IPS-NIHi7 (cell line): ENCODE results near the gene HIVEP1.
"Not testable (repeated sequence)": the region's sequence is repeated elsewhere in the genome, so short reads cannot be mapped to it uniquely, and the experiment has no call there.

Experiments
- DNase-seq: peaks from one replicate; pipeline ENCODE4 v3.0.0; 2012; ENCODE audit warnings: mixed read lengths; ENCODE audit errors: extremely low spot score

The HIVEP1 gene

GRCh38 chr6:12116978-12117377, 104.9 kb downstream of the HIVEP1 start:
- no peak for DNase-seq

GRCh38 chr6:12118607-12119006, 106.5 kb downstream of the HIVEP1 start:
- DNase-seq: no peak

- DNase-seq: peak; percentile 32
Observed at GRCh38 chr6:12119085-12119588, 107.0 kb downstream of the HIVEP1 start.

- no peak for DNase-seq
Observed at GRCh38 chr6:12125396-12125795, 113.3 kb downstream of the HIVEP1 start.

- DNase-seq: no peak
Observed at GRCh38 chr6:12126051-12126450, 113.9 kb downstream of the HIVEP1 start.

GRCh38 chr6:12129523-12129922, 117.4 kb downstream of the HIVEP1 start:
- no peak for DNase-seq

GRCh38 chr6:12132351-12133222, 120.5 kb downstream of the HIVEP1 start:
- DNase-seq: no peak

- no peak for DNase-seq
Observed at GRCh38 chr6:12134581-12134980, 122.5 kb downstream of the HIVEP1 start.

GRCh38 chr6:12134991-12135390, 122.9 kb downstream of the HIVEP1 start:
- DNase-seq: no peak

GRCh38 chr6:12136905-12137304, 124.8 kb downstream of the HIVEP1 start:
- DNase-seq: no peak

- DNase-seq: no peak
Observed at GRCh38 chr6:12137480-12137879, 125.4 kb downstream of the HIVEP1 start.

- no peak for DNase-seq
Observed at GRCh38 chr6:12138381-12138780, 126.3 kb downstream of the HIVEP1 start.

GRCh38 chr6:12138936-12139335, 126.8 kb downstream of the HIVEP1 start:
- DNase-seq: no peak

GRCh38 chr6:12147557-12148316, 135.6 kb downstream of the HIVEP1 start:
- no peak for DNase-seq

GRCh38 chr6:12148317-12148801, 136.2 kb downstream of the HIVEP1 start:
- DNase-seq: no peak

GRCh38 chr6:12148841-12149240, 136.7 kb downstream of the HIVEP1 start:
- DNase-seq: no peak

- no peak for DNase-seq
Observed at GRCh38 chr6:12149944-12150510, 137.9 kb downstream of the HIVEP1 start.

GRCh38 chr6:12150812-12151432, 138.8 kb downstream of the HIVEP1 start:
- DNase-seq: peak; percentile 73

GRCh38 chr6:12151433-12151820, 139.3 kb downstream of the HIVEP1 start:
- DNase-seq: no peak

GRCh38 chr6:12152023-12152970, 140.2 kb downstream of the HIVEP1 start:
- DNase-seq: peak; percentile 26

- DNase-seq: not testable (repeated sequence)
Observed at GRCh38 chr6:12155769-12156168, 143.7 kb downstream of the HIVEP1 start.
